Erythroblast (primary cell): ENCODE results near the gene SURF6.

Experiments
- GATA1 ChIP-seq: IDR thresholded peaks from 2 replicates; pipeline ENCODE4 v1.6.1; 2011; ENCODE audit warnings: low read depth, mild to moderate bottlenecking, control low read depth, low read length, moderate library complexity
- POLR2A ChIP-seq: IDR thresholded peaks from 2 replicates; pipeline ENCODE4 v1.6.1; 2011; ENCODE audit warnings: mild to moderate bottlenecking, low read length

DNA sequence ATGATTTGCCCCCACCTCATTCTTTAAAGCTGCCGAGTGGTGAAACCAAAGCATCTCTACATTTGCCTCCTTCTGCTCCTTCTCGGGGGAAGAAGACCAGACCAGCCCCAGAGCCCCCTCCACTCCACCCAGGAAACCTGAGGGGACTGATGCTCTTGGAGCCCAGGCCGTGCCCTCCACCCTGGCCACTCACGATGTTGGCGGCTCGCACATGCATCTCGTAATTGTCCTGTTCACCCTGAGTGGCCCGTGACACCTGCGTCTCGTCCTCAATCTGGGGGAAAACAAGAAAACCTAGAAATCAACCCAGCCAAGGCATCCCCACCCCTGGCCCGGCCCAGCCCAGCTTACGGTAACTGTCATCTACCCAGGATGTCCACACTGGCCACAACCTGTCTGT, 9.0 kb upstream of the SURF6 start:
- TF ChIP-seq POLR2A (no peak), GATA1 (no peak)
